ENCODE data around the gene REL. TPM values are rescaled to one million over a fixed set of nuclear protein-coding genes. Genes with fewer than 3 reads are reported as not detected.

REL gene
- total RNA-seq, 1 experiment from 2014 or later: 7.3 TPM

GRCh38 chr2:60966507-60967405 lies 85.4 kb downstream of the REL start:
- no peaks in the 10 kb centered on the region for H3K79me2 ChIP-seq (ENCODE audit: low read length)
- H3K27me3 ChIP-seq (ENCODE audit: low read length): no peaks in the 10 kb centered on the region
- no peaks in the 10 kb centered on the region for H3K36me3 ChIP-seq (ENCODE audit: low read depth, low read length)
- H3K4me1 ChIP-seq (ENCODE audit: insufficient read depth, low read length): peaks cover 4% of the 10 kb centered on the region
- no peaks in the 10 kb centered on the region for H3F3A ChIP-seq (ENCODE audit: low read length, unreplicated experiment)
- no peak for DNase-seq
- H3K27ac ChIP-seq (ENCODE audit: low read length): no peak overlapping the region
- no peaks in the 10 kb centered on the region for H4K20me1 ChIP-seq (ENCODE audit: low read length)
- intact Hi-C loops (cut with micrococcal nuclease): no loop called here
- no peaks in the 10 kb centered on the region for H3K9me2 ChIP-seq (replicated peaks; ENCODE audit: low read length)
- H3K4me3 ChIP-seq (ENCODE audit: low read length): no peak overlapping the region
- H3K9ac ChIP-seq (ENCODE audit: low read length): no peak overlapping the region
- no peak for ATAC-seq
- no peak overlapping the region for H3K4me2 ChIP-seq (ENCODE audit: low read length)
- H2AFZ ChIP-seq (ENCODE audit: low read length): no peak overlapping the region
- ChIA-PET POLR2A (ENCODE audit: unreplicated experiment) (no interaction called here), CTCF (no interaction called here)
- BruUV-seq (replicated peaks): no TSS peak
- H3K9me3 ChIP-seq (ENCODE audit: low read length): no peaks in the 10 kb centered on the region
- TF ChIP-seq CTCF (conservative IDR thresholded peaks at IDR 0.05; ENCODE audit: low read depth, low read length) (no peak), EZH2 (IDR thresholded peaks at IDR 0.05; ENCODE audit: low read length, unreplicated experiment) (no peak), EZH2phosphoT487 (IDR thresholded peaks at IDR 0.05; ENCODE audit: borderline replicate concordance, low read length) (no peak)

- TF ChIP-seq EZH2 (IDR thresholded peaks at IDR 0.05; ENCODE audit: low read length, unreplicated experiment) (no peak), CTCF (conservative IDR thresholded peaks at IDR 0.05; ENCODE audit: low read depth, low read length) (no peak), EZH2phosphoT487 (IDR thresholded peaks at IDR 0.05; ENCODE audit: borderline replicate concordance, low read length) (no peak)
- POLR2A ChIA-PET (ENCODE audit: unreplicated experiment): no interaction called here
These were observed 91.7 kb downstream of the REL start for GRCh38 chr2:60972889-60973656.

More at GRCh38 chr2:60972889-60973656, 91.7 kb downstream of the REL start:
- Histone ChIP-seq H3K9me2 (replicated peaks; ENCODE audit: low read length) (no peaks in the 10 kb centered on the region), H3K79me2 (ENCODE audit: low read length) (no peaks in the 10 kb centered on the region), H3K9ac (ENCODE audit: low read length) (no peak overlapping the region), H2AFZ (ENCODE audit: low read length) (no peak overlapping the region), H3K4me2 (ENCODE audit: low read length) (no peak overlapping the region), H3K4me1 (ENCODE audit: insufficient read depth, low read length) (no peaks in the 10 kb centered on the region), H3F3A (ENCODE audit: low read length, unreplicated experiment) (no peaks in the 10 kb centered on the region), H3K27ac (ENCODE audit: low read length) (no peak overlapping the region), H3K27me3 (ENCODE audit: low read length) (no peaks in the 10 kb centered on the region), H3K9me3 (ENCODE audit: low read length) (no peaks in the 10 kb centered on the region), H4K20me1 (ENCODE audit: low read length) (no peaks in the 10 kb centered on the region), H3K4me3 (ENCODE audit: low read length) (no peak overlapping the region), H3K36me3 (ENCODE audit: low read depth, low read length) (no peaks in the 10 kb centered on the region)
- intact Hi-C loops (cut with micrococcal nuclease): no loop called here
- DNase-seq (no peak), ATAC-seq (no peak)
- CTCF ChIA-PET: no interaction called here
- no TSS peak for BruUV-seq (replicated peaks)

All from PC-3 (cell line).